GM21723 (cell line): ENCODE data around the gene ACOXL.

Experiments
- ATAC-seq: cut with Tn5 transposase; IDR thresholded peaks from one replicate; pipeline ENCODE4 v1.9.1; 2021; ENCODE audit warnings: mild to moderate bottlenecking, moderate library complexity; ENCODE audit not compliant: unreplicated experiment

Gene ACOXL

GRCh38 chr2:110994250-110994961 is 262.0 kb downstream of the ACOXL start:
- no peak for ATAC-seq

GRCh38 chr2:110995911-110996310 is 263.5 kb downstream of the ACOXL start:
- ATAC-seq: no peak

GRCh38 chr2:110997331-110998045 is 265.1 kb downstream of the ACOXL start:
- ATAC-seq: no peak

GRCh38 chr2:110998311-110998710 is 265.9 kb downstream of the ACOXL start:
- ATAC-seq: no peak

- ATAC-seq: no peak
These were observed 267.3 kb downstream of the ACOXL start for GRCh38 chr2:110999626-111000025.

- ATAC-seq: no peak
These were observed 272.9 kb downstream of the ACOXL start for GRCh38 chr2:111005307-111005706.

GRCh38 chr2:111005821-111006220 is 273.4 kb downstream of the ACOXL start:
- no peak for ATAC-seq

GRCh38 chr2:111007757-111008688 is 275.6 kb downstream of the ACOXL start:
- ATAC-seq: no peak

- no peak for ATAC-seq
These were observed 278.8 kb downstream of the ACOXL start for GRCh38 chr2:111011218-111011617.

- no peak for ATAC-seq
These were observed 283.1 kb downstream of the ACOXL start for GRCh38 chr2:111015283-111015995.

- no peak for ATAC-seq
These were observed 284.8 kb downstream of the ACOXL start for GRCh38 chr2:111017034-111017622.

GRCh38 chr2:111017909-111018308 is 285.5 kb downstream of the ACOXL start:
- ATAC-seq: no peak

- ATAC-seq: no peak
These were observed 287.0 kb downstream of the ACOXL start for GRCh38 chr2:111019381-111019780.

GRCh38 chr2:111022633-111023032 is 290.3 kb downstream of the ACOXL start:
- ATAC-seq: no peak

- ATAC-seq: no peak
These were observed 292.1 kb downstream of the ACOXL start for GRCh38 chr2:111024496-111024895.

- no peak for ATAC-seq
These were observed 292.9 kb downstream of the ACOXL start for GRCh38 chr2:111025288-111025687.

- no peak for ATAC-seq
These were observed 296.3 kb downstream of the ACOXL start for GRCh38 chr2:111028720-111029119.

- ATAC-seq: no peak
These were observed 297.0 kb downstream of the ACOXL start for GRCh38 chr2:111029181-111029927.

GRCh38 chr2:111030260-111030891 is 298.0 kb downstream of the ACOXL start:
- peak; percentile 73 for ATAC-seq
